Neutrophil (primary cell): Measurements from ENCODE around the gene GABRP.
"Not testable (repeated sequence)": the region's sequence is repeated elsewhere in the genome, so short reads cannot be mapped to it uniquely, and the experiment has no call there.

Experiments
- H3K27ac ChIP-seq: fragments of 200-600 bp; sonication (generic); 2 replicates; pipeline ENCODE4 v1.5.1; 2016; ENCODE audit warnings: mild to moderate bottlenecking, moderate library complexity
- H3K27me3 ChIP-seq: fragments of 200-600 bp; sonication (generic); 2 replicates; pipeline ENCODE4 v1.6.0; 2016; ENCODE audit warnings: mild to moderate bottlenecking
- H3K36me3 ChIP-seq: fragments of 200-600 bp; sonication (generic); 2 replicates; pipeline ENCODE4 v1.5.1; 2017
- H3K4me1 ChIP-seq, 2 experiments: fragments of 200-600 bp in 1 of 2; sonication (generic) in 1 of 2; 1 replicate in 1 of 2; 2 replicates in 1 of 2; pipeline versions ENCODE4 v1.5.1 to v1.6.1; 2013 to 2016; ENCODE audit warnings: low read depth in 1 of 2, low read length in 1 of 2, mild to moderate bottlenecking in 1 of 2, moderate library complexity in 1 of 2; ENCODE audit not compliant: control insufficient read depth in 1 of 2, insufficient read depth in 1 of 2
- H3K4me3 ChIP-seq, 2 experiments: fragments of 200-600 bp in 1 of 2; sonication (generic) in 1 of 2; 1 replicate in 1 of 2; 2 replicates in 1 of 2; pipeline ENCODE4 v1.5.1; 2013 to 2016; ENCODE audit warnings: low read depth in 1 of 2, low read length in 1 of 2, mild to moderate bottlenecking in 1 of 2, moderate library complexity in 1 of 2
- H3K9me3 ChIP-seq: fragments of 200-600 bp; sonication (generic); 2 replicates; pipeline ENCODE4 v1.5.1; 2016
- TF ChIP-seq, protein P1 (sequence below): fragments of 200-600 bp; sonication (generic); IDR thresholded peaks from 2 replicates; pipeline ENCODE4 v1.5.1; 2016; ENCODE audit warnings: antibody characterized with exemption

GABRP gene

DNA sequence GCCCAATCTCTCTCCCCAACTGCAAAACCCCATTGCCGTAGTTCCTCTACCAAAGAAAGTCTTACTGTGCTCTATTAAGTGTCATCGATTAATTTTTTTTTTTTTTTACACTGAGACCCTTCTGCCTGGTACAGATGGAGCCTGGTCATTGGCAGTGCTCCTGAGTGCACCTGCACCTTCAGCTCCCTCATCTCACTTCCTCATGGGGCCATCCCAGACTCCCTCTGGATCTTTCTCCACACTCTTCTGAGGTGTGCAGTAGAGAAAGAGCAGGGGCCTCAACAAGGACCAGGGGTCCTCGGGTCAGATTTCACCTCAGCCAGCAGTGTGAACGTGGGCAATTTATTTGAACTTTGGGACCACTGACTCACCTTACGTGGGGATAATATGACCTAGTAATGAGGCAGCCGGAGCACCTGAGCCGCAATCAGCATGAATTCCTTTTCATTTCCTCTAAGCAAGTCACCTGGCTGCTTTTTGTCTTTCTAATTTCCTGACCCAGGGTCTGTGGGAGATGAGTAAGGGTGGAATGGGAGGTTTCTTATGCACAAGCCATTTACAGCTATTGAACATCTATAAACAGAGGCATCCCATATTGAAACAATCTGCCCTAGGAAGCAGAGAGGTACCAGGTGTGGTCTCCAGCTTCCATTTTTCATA lies 22.3 kb upstream of the GABRP start:
- no peaks in the 10 kb centered on the region for H3K4me1 ChIP-seq
- no peaks in the 10 kb centered on the region for H3K9me3 ChIP-seq
- H3K36me3 ChIP-seq, result no peaks in the 10 kb centered on the region
- TF ChIP-seq, protein P1, sequence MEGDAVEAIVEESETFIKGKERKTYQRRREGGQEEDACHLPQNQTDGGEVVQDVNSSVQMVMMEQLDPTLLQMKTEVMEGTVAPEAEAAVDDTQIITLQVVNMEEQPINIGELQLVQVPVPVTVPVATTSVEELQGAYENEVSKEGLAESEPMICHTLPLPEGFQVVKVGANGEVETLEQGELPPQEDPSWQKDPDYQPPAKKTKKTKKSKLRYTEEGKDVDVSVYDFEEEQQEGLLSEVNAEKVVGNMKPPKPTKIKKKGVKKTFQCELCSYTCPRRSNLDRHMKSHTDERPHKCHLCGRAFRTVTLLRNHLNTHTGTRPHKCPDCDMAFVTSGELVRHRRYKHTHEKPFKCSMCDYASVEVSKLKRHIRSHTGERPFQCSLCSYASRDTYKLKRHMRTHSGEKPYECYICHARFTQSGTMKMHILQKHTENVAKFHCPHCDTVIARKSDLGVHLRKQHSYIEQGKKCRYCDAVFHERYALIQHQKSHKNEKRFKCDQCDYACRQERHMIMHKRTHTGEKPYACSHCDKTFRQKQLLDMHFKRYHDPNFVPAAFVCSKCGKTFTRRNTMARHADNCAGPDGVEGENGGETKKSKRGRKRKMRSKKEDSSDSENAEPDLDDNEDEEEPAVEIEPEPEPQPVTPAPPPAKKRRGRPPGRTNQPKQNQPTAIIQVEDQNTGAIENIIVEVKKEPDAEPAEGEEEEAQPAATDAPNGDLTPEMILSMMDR, result no peak
- H3K27ac ChIP-seq, result no peak overlapping the region
- H3K27me3 ChIP-seq, result peaks cover 10% of the 10 kb centered on the region
- no peak overlapping the region for H3K4me3 ChIP-seq

DNA sequence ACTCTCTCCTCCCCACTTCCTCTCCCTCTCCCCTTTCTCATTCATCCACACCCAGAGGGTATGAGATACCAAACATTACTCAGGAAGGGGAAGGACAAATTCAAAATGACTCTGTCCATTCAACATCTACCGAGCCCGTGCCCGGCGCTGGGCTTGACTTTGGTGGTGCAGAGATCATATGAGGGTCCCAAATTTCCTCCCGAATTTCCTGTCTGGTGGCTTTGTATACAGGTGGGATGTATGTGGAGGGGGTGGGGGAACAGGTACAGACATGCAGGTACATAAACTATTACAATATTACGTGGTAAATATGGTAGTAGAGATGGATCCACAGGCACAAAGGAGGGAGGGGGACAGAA lies 21.8 kb upstream of the GABRP start:
- TF ChIP-seq, protein P1, result no peak
- Histone ChIP-seq H3K4me3 (no peak overlapping the region), H3K4me1 (no peaks in the 10 kb centered on the region), H3K9me3 (no peaks in the 10 kb centered on the region), H3K36me3 (no peaks in the 10 kb centered on the region), H3K27me3 (peaks cover 10% of the 10 kb centered on the region), H3K27ac (no peak overlapping the region)

DNA sequence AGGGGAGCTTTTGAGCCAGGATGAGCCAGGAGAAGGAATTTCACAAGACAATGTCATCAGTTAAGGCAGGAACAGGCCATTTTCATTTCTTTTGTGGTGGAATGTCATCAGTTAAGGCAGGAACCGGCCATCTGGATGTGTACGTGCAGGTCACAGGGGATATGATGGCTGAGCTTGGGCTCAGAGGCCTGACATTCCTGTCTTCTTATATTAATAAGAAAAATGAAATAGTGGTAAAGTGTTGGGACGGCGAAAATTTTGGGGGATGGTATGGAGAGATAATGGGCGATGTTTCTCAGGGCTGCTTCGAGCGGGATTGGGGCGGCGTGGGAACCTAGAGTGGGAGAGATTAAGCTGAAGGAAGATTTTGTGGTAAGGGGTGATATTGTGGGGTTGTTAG lies 21.2 kb upstream of the GABRP start:
- H3K4me1 ChIP-seq, H3K27me3 ChIP-seq, H3K36me3 ChIP-seq, H3K9me3 ChIP-seq, H3K27ac ChIP-seq, H3K4me3 ChIP-seq: not testable (repeated sequence)

DNA sequence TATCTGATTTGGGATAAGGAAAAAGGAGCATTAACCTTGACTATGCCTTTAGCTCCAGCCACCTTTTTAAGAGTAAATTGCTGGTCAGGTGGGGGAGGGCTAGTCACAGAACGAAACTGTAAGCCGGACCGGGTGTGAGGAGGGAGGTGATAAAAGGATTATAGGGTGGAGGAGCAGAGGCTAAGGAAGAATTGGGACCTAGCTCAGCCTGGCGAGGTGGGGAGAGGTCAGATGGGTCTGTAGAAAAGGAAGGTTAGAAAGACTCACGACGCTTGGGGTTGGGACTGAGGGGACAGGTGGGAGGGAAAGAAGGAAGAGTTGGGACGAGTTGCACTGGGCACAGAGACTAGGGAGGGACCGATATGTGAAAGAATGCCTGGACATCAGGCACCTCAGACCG lies 17.7 kb upstream of the GABRP start:
- H3K36me3 ChIP-seq, H3K27ac ChIP-seq, H3K4me1 ChIP-seq, H3K4me3 ChIP-seq, H3K9me3 ChIP-seq: not testable (repeated sequence)
- peaks cover 29% of the 10 kb centered on the region for H3K27me3 ChIP-seq

DNA sequence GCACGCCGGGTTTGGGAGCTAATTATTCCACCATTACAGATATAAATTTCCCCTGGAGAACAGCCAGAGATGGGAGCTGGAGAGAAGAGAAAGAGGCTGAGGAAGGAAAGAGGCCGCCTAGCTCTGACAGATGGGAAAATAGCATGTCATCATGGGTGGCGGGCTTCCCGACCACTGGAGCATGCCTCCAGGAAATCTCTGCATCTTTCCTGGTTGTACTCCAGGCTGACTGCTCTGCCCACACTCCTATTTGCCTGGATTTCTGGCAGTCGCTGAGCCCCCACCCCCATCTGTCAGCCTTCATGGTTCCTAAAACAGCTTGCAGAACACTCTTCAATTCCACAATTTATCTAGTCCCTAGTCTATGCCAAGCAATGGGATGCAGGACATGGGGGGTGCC lies 14.3 kb upstream of the GABRP start:
- TF ChIP-seq, protein P1, result no peak
- H3K27ac ChIP-seq, result no peak overlapping the region
- H3K4me3 ChIP-seq, result no peak overlapping the region
- peaks cover 29% of the 10 kb centered on the region for H3K27me3 ChIP-seq
- H3K9me3 ChIP-seq, result no peaks in the 10 kb centered on the region
- H3K4me1 ChIP-seq, result no peaks in the 10 kb centered on the region
- H3K36me3 ChIP-seq, result no peaks in the 10 kb centered on the region

DNA sequence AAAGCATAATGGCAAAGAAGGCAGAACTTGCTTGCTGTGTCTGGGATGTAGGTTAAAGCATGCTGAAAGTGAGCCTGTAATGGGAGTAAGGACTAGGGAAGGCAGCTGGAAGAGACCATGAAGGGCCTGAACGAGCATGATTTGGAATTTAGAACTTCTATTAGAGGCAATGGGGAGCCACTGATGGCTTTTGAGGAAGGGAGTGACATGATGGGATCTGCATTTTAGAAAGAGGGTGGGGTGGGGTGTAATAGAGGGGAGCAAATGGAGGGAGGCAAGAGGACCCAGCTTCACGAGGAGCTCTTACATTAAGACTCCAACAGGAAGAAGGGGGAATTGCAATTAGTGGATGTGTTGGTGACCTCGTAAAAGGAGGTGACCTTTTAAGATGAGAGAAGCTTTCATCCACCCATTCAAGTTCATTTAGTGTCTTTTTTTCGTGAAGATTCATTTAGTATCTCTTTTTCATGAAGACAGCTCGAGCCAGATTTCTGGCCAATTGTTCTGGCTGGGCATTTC lies 13.6 kb upstream of the GABRP start:
- TF ChIP-seq, protein P1, result no peak
- Histone ChIP-seq H3K27ac (no peak overlapping the region), H3K27me3 (peaks cover 29% of the 10 kb centered on the region), H3K9me3 (no peaks in the 10 kb centered on the region), H3K36me3 (no peaks in the 10 kb centered on the region), H3K4me1 (no peaks in the 10 kb centered on the region), H3K4me3 (no peak overlapping the region)
